H9 (cell line): ENCODE measurements around the gene EOLA2. TPM values are rescaled to one million over a fixed set of nuclear protein-coding genes. Genes with fewer than 3 reads are reported as not detected.
"Not testable (repeated sequence)": the region's sequence is repeated elsewhere in the genome, so short reads cannot be mapped to it uniquely, and the experiment has no call there.

Source experiments
- DNase-seq: peaks from one replicate; pipeline ENCODE4 v3.0.0-alpha.2; 2017
- H2AFZ ChIP-seq: one replicate; pipeline ENCODE4 v1.6.1; 2013; ENCODE audit warnings: mild to moderate bottlenecking, low read length, control low read depth, moderate library complexity
- H2AK5ac ChIP-seq: 2 replicates; pipeline ENCODE4 v1.6.1; 2013; ENCODE audit warnings: low read length, control low read depth, mixed read lengths; ENCODE audit not compliant: insufficient read length
- H2BK120ac ChIP-seq: one replicate; pipeline ENCODE4 v1.6.1; 2013; ENCODE audit warnings: low read depth, mild to moderate bottlenecking, low read length, control low read depth, inconsistent platforms; ENCODE audit not compliant: poor library complexity, severe bottlenecking
- H2BK12ac ChIP-seq: 2 replicates; pipeline ENCODE4 v1.6.1; 2013; ENCODE audit warnings: low read length, control low read depth, mixed read lengths, low read depth; ENCODE audit not compliant: insufficient read length
- H2BK15ac ChIP-seq: 2 replicates; pipeline ENCODE4 v1.6.1; 2013; ENCODE audit warnings: low read depth, low read length, control low read depth
- H2BK20ac ChIP-seq: one replicate; pipeline ENCODE4 v1.6.1; 2013; ENCODE audit warnings: low read depth, mild to moderate bottlenecking, low read length, control low read depth, inconsistent platforms; ENCODE audit not compliant: poor library complexity, severe bottlenecking
- H2BK5ac ChIP-seq: 2 replicates; pipeline ENCODE4 v1.6.1; 2013; ENCODE audit warnings: low read length, control low read depth, mixed read lengths; ENCODE audit not compliant: insufficient read length
- H3K14ac ChIP-seq: 2 replicates; pipeline ENCODE4 v1.6.1; 2013; ENCODE audit warnings: low read length, control low read depth; ENCODE audit not compliant: insufficient read depth
- H3K18ac ChIP-seq: 2 replicates; pipeline ENCODE4 v1.6.1; 2013; ENCODE audit warnings: low read depth, mild to moderate bottlenecking, mixed read lengths, low read length, control low read depth; ENCODE audit not compliant: insufficient read length
- H3K23ac ChIP-seq: 2 replicates; pipeline ENCODE4 v1.6.1; 2013; ENCODE audit warnings: low read length, control low read depth, mixed read lengths, low read depth; ENCODE audit not compliant: insufficient read length
- H3K23me2 ChIP-seq: 2 replicates; pipeline ENCODE4 v1.6.1; 2013; ENCODE audit warnings: low read depth, mild to moderate bottlenecking, mixed read lengths, low read length, control low read depth; ENCODE audit not compliant: insufficient read length, poor library complexity, severe bottlenecking
- H3K27ac ChIP-seq: 2 replicates; pipeline ENCODE4 v1.5.1; 2013; ENCODE audit warnings: low read length, control low read depth, mixed read lengths, low read depth; ENCODE audit not compliant: insufficient read length
- H3K27me3 ChIP-seq: 2 replicates; pipeline ENCODE4 v1.6.1; 2013; ENCODE audit warnings: low read length, control low read depth, inconsistent platforms; ENCODE audit not compliant: insufficient read depth
- H3K4ac ChIP-seq: 2 replicates; pipeline ENCODE4 v1.6.1; 2013; ENCODE audit warnings: low read depth, mild to moderate bottlenecking, control low read depth, inconsistent platforms, low read length, moderate library complexity
- H3K4me1 ChIP-seq: 2 replicates; pipeline ENCODE4 v1.6.1; 2013; ENCODE audit warnings: low read length, control low read depth, inconsistent platforms; ENCODE audit not compliant: insufficient read depth
- H3K4me2 ChIP-seq: 2 replicates; pipeline ENCODE4 v1.6.1; 2013; ENCODE audit warnings: low read length, control low read depth, mixed read lengths; ENCODE audit not compliant: insufficient read length, insufficient read depth
- H3K56ac ChIP-seq: 2 replicates; pipeline ENCODE4 v1.6.1; 2013; ENCODE audit warnings: low read depth, mild to moderate bottlenecking, mixed read lengths, low read length, control low read depth; ENCODE audit not compliant: insufficient read length
- H3K79me1 ChIP-seq: 2 replicates; pipeline ENCODE4 v1.6.1; 2013; ENCODE audit warnings: low read depth, mild to moderate bottlenecking, moderate library complexity, low read length, control low read depth, inconsistent platforms; ENCODE audit not compliant: insufficient read depth, poor library complexity, severe bottlenecking
- H3K79me2 ChIP-seq: 2 replicates; pipeline ENCODE4 v1.6.1; 2013; ENCODE audit warnings: low read length, control low read depth, inconsistent platforms; ENCODE audit not compliant: insufficient read depth
- H3K9ac ChIP-seq: 2 replicates; pipeline ENCODE4 v1.6.1; 2013; ENCODE audit warnings: low read length, control low read depth, mixed read lengths; ENCODE audit not compliant: insufficient read length; ENCODE audit errors: extremely low read depth
- H3K9me3 ChIP-seq: one replicate; pipeline ENCODE4 v1.6.1; 2013; ENCODE audit warnings: low read depth, low read length, inconsistent platforms; ENCODE audit not compliant: control insufficient read depth
- H3T11ph ChIP-seq: one replicate; pipeline ENCODE4 v1.6.1; 2013; ENCODE audit warnings: mild to moderate bottlenecking, low read length, control low read depth, inconsistent platforms
- H4K20me1 ChIP-seq: one replicate; pipeline ENCODE4 v1.6.1; 2013; ENCODE audit not compliant: control insufficient read depth, insufficient read length, insufficient read depth
- H4K5ac ChIP-seq: 2 replicates; pipeline ENCODE4 v1.6.1; 2013; ENCODE audit warnings: low read depth, mild to moderate bottlenecking, mixed read lengths, low read length, control low read depth; ENCODE audit not compliant: insufficient read length
- H4K8ac ChIP-seq: replicated peaks from 2 replicates; pipeline ENCODE4 v1.6.1; 2013; ENCODE audit warnings: low read length, control low read depth, mixed read lengths, low read depth; ENCODE audit not compliant: insufficient read length
- H4K91ac ChIP-seq: 2 replicates; pipeline ENCODE4 v1.6.1; 2013; ENCODE audit warnings: low read depth, mild to moderate bottlenecking, moderate library complexity, mixed read lengths, low read length, control low read depth; ENCODE audit not compliant: insufficient read length
- H3K27ac Mint-ChIP-seq, 3 experiments: 2 replicates in 2 of 3; 3 replicates in 1 of 3; pipeline ENCODE4 v1.8.0; 2020 to 2021; ENCODE audit warnings: mixed read lengths in 3 of 3, mild to moderate bottlenecking in 1 of 3, moderate library complexity in 1 of 3
- H3K27me3 Mint-ChIP-seq: 2 replicates; pipeline ENCODE4 v1.8.0; 2021; ENCODE audit warnings: low read depth, mild to moderate bottlenecking, moderate library complexity, mixed read lengths
- H3K36me3 Mint-ChIP-seq, 3 experiments: 2 replicates in 2 of 3; 3 replicates in 1 of 3; pipeline ENCODE4 v1.8.0; 2020 to 2021; ENCODE audit warnings: low read depth in 3 of 3, mixed read lengths in 3 of 3; ENCODE audit not compliant: insufficient read depth in 1 of 3
- H3K4me1 Mint-ChIP-seq, 2 experiments: 2 replicates each; pipeline ENCODE4 v1.8.0; 2020; ENCODE audit warnings: mixed read lengths in 2 of 2
- H3K4me3 Mint-ChIP-seq, 2 experiments: 2 replicates in 1 of 2; 3 replicates in 1 of 2; pipeline ENCODE4 v1.8.0; 2020 to 2021; ENCODE audit warnings: mild to moderate bottlenecking in 2 of 2, mixed read lengths in 2 of 2, moderate library complexity in 1 of 2
- H3K9me3 Mint-ChIP-seq, 2 experiments: 2 replicates in 1 of 2; 3 replicates in 1 of 2; pipeline ENCODE4 v1.8.0; 2020; ENCODE audit warnings: mild to moderate bottlenecking in 2 of 2, mixed read lengths in 2 of 2, moderate library complexity in 1 of 2
- WGBS: extraction: QIAGEN DNeasy Blood & Tissue Kit; methylation state at CpG from one replicate; pipeline ENCODE4 v1.1.7; 2013; ENCODE audit warnings: missing lambda C conversion rate, low lambda C conversion rate, mixed read lengths; ENCODE audit not compliant: insufficient read length; ENCODE audit errors: extremely low coverage; 5-methylcytosine and 5-hydroxymethylcytosine counted together
- total RNA-seq: library from RNA; stranded (reverse); gene quantifications from 2 replicates; pipeline ENCODE4 v1.2.1, GENCODE V29; 2021

The EOLA2 gene
- total RNA-seq, 1 experiment from 2014 or later, result 38.9 TPM

DNA sequence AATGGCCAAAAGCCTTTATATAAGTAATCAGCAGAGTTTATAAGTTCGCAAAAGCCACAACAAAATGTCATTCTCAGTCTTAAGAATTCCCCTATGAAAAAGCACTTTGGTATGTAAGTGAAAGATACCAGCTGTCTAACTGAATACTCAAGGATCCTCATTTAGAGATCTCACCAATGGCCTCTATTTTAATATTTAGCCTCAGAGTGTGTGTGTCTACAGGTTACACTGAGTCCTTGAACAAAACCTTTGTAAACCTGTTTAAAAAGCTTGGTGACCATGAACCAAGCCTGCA, 10.4 kb downstream of the EOLA2 start:
- H2BK15ac ChIP-seq, H3K14ac ChIP-seq, H3K23me2 ChIP-seq, H3K4ac ChIP-seq, H3K79me1 ChIP-seq, H4K20me1 ChIP-seq, H3T11ph ChIP-seq, H3K4me3 Mint-ChIP-seq, H3K4me2 ChIP-seq, H3K79me2 ChIP-seq, H3K23ac ChIP-seq, H2BK12ac ChIP-seq, H4K8ac ChIP-seq, DNase-seq, H3K27ac ChIP-seq, H2BK5ac ChIP-seq, H2BK20ac ChIP-seq, H3K18ac ChIP-seq, H2AFZ ChIP-seq, H3K4me1 Mint-ChIP-seq, H3K56ac ChIP-seq, H4K5ac ChIP-seq, H2AK5ac ChIP-seq, H2BK120ac ChIP-seq, H3K27ac Mint-ChIP-seq, H3K4me1 ChIP-seq, H3K27me3 Mint-ChIP-seq, H4K91ac ChIP-seq, H3K9ac ChIP-seq, H3K36me3 Mint-ChIP-seq, H3K9me3 Mint-ChIP-seq, H3K9me3 ChIP-seq, H3K27me3 ChIP-seq: not testable (repeated sequence)
- no CpG with 5 or more reads among the region's 1 CpG for WGBS

DNA sequence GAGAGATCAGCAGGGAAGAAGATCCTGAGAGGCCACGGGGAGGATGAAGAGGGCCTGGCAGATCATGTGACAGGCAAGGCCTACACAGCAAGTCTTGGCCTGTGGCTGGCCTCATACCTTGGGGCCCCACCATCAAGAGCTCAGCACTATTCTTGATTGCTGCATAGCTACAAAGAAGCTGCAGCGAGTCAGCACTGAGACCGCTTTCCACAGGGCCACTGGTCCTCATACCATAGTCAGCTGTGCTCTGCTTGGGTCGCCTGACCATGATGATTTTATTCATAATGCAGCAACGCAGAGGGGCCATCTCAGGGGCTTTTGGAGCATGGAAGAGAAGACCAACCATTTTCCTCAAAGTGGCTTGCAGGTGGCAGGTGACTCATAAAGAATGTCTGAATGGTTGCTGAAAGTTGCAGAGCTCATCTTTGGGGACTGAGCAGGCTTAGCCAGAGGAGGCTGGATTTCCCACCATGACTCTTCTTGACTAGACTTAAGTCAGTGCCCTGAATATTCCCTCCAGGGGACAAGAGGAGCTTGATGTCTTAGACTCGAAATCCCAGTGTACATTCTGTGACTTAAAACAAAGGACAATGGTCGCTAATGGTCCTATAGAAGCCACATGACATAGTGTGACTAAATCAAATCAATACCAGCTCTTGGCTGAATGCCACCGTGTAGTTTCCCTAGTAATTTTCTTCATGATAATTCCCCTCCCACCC, 10.9 kb downstream of the EOLA2 start:
- not testable (repeated sequence) for H3K23ac ChIP-seq, H2AFZ ChIP-seq, H3K27me3 ChIP-seq, H2BK120ac ChIP-seq, H3K4me1 ChIP-seq, H3K14ac ChIP-seq, H2BK12ac ChIP-seq, H4K20me1 ChIP-seq, H3T11ph ChIP-seq, H3K23me2 ChIP-seq, H4K91ac ChIP-seq, H3K4me1 Mint-ChIP-seq, H3K4ac ChIP-seq, H2BK20ac ChIP-seq, H4K5ac ChIP-seq, H2BK15ac ChIP-seq, H3K9ac ChIP-seq, H3K4me2 ChIP-seq, H4K8ac ChIP-seq, H3K9me3 Mint-ChIP-seq, DNase-seq, H2BK5ac ChIP-seq, H3K4me3 Mint-ChIP-seq, H3K27me3 Mint-ChIP-seq, H3K56ac ChIP-seq, H3K27ac Mint-ChIP-seq, H3K36me3 Mint-ChIP-seq, H3K79me1 ChIP-seq, H3K9me3 ChIP-seq, H3K18ac ChIP-seq, H3K27ac ChIP-seq, H3K79me2 ChIP-seq, H2AK5ac ChIP-seq
- no CpG with 5 or more reads among the region's 8 CpGs for WGBS
